Measurements from ENCODE around the gene MAD1L1. TPM values are rescaled to one million over a fixed set of nuclear protein-coding genes. Genes with fewer than 3 reads are reported as not detected.
"Not testable (repeated sequence)": the region's sequence is repeated elsewhere in the genome, so short reads cannot be mapped to it uniquely, and the experiment has no call there.

The MAD1L1 gene
- total RNA-seq, 2 experiments from 2014 or later: 58.3 to 65.3 TPM

- DNase-seq (ENCODE audit: low spot score): no peak
- peaks cover 17% of the 10 kb centered on the region for H3K4me1 ChIP-seq (ENCODE audit: insufficient read depth, low read length, poor library complexity, severe bottlenecking)
- H3K4me2 ChIP-seq (ENCODE audit: low read length): no peak overlapping the region
- H3K27ac ChIP-seq (ENCODE audit: low read depth, low read length, poor library complexity, severe bottlenecking): no peak overlapping the region
- no peaks in the 10 kb centered on the region for H3K79me2 ChIP-seq (ENCODE audit: insufficient read depth, low read depth, low read length)
- CTCF ChIA-PET (ENCODE audit: unreplicated experiment): no interaction called here
- no peaks in the 10 kb centered on the region for H3K9me3 ChIP-seq (ENCODE audit: low read length)
- POLR2A ChIA-PET: no interaction called here
- no peak overlapping the region for H2AFZ ChIP-seq (ENCODE audit: low read length)
- no peak overlapping the region for H3K4me3 ChIP-seq (ENCODE audit: low read depth, low read length, poor library complexity, severe bottlenecking)
- no TSS peak for BruUV-seq (replicated peaks)
- peaks cover 27% of the 10 kb centered on the region for H3K36me3 ChIP-seq (ENCODE audit: insufficient read depth, low read length)
- intact Hi-C loops (cut with micrococcal nuclease; ENCODE audit: unreplicated experiment): no loop called here
- H3K9me2 ChIP-seq (ENCODE audit: insufficient read depth, low read length): no peaks in the 10 kb centered on the region
- no peak for TF ChIP-seq EZH2phosphoT487 (IDR thresholded peaks at IDR 0.05; ENCODE audit: borderline replicate concordance, low read depth, low read length)
- TF ChIP-seq CTCF (conservative IDR thresholded peaks at IDR 0.05; ENCODE audit: low read length): no peak
- H4K20me1 ChIP-seq (ENCODE audit: insufficient read depth, low read length): no peaks in the 10 kb centered on the region
Measured at GRCh38 chr7:1977876-1978441, 254.8 kb downstream of the MAD1L1 start.

- POLR2A ChIA-PET: no interaction called here
- Histone ChIP-seq H3K9me3 (ENCODE audit: low read length) (no peaks in the 10 kb centered on the region), H3K36me3 (ENCODE audit: insufficient read depth, low read length) (peaks cover 27% of the 10 kb centered on the region), H3K4me2 (ENCODE audit: low read length) (no peak overlapping the region), H3K4me1 (ENCODE audit: insufficient read depth, low read length, poor library complexity, severe bottlenecking) (peaks cover 17% of the 10 kb centered on the region), H3K9me2 (ENCODE audit: insufficient read depth, low read length) (no peaks in the 10 kb centered on the region), H3K27ac (ENCODE audit: low read depth, low read length, poor library complexity, severe bottlenecking) (no peak overlapping the region), H2AFZ (ENCODE audit: low read length) (no peak overlapping the region), H4K20me1 (ENCODE audit: insufficient read depth, low read length) (no peaks in the 10 kb centered on the region), H3K4me3 (ENCODE audit: low read depth, low read length, poor library complexity, severe bottlenecking) (no peak overlapping the region), H3K79me2 (ENCODE audit: insufficient read depth, low read depth, low read length) (no peaks in the 10 kb centered on the region)
- intact Hi-C loops (cut with micrococcal nuclease; ENCODE audit: unreplicated experiment): no loop called here
- no peak for DNase-seq (ENCODE audit: low spot score)
- TF ChIP-seq CTCF (conservative IDR thresholded peaks at IDR 0.05; ENCODE audit: low read length) (no peak), EZH2phosphoT487 (IDR thresholded peaks at IDR 0.05; ENCODE audit: borderline replicate concordance, low read depth, low read length) (no peak)
- BruUV-seq (replicated peaks): no TSS peak
- CTCF ChIA-PET (ENCODE audit: unreplicated experiment): no interaction called here
Measured at GRCh38 chr7:1977059-1977875, 255.5 kb downstream of the MAD1L1 start.

GRCh38 chr7:1976521-1976920, 256.2 kb downstream of the MAD1L1 start:
- H3K36me3 ChIP-seq (ENCODE audit: insufficient read depth, low read length): peaks cover 27% of the 10 kb centered on the region
- H2AFZ ChIP-seq (ENCODE audit: low read length); intact Hi-C loops (cut with micrococcal nuclease; ENCODE audit: unreplicated experiment); BruUV-seq (replicated peaks); H3K4me3 ChIP-seq (ENCODE audit: low read depth, low read length, poor library complexity, severe bottlenecking); H3K27ac ChIP-seq (ENCODE audit: low read depth, low read length, poor library complexity, severe bottlenecking); DNase-seq (ENCODE audit: low spot score); H3K9me3 ChIP-seq (ENCODE audit: low read length); POLR2A ChIA-PET; H3K9me2 ChIP-seq (ENCODE audit: insufficient read depth, low read length); H4K20me1 ChIP-seq (ENCODE audit: insufficient read depth, low read length); H3K4me2 ChIP-seq (ENCODE audit: low read length); H3K79me2 ChIP-seq (ENCODE audit: insufficient read depth, low read depth, low read length); CTCF ChIA-PET (ENCODE audit: unreplicated experiment): not testable (repeated sequence)
- H3K4me1 ChIP-seq (ENCODE audit: insufficient read depth, low read length, poor library complexity, severe bottlenecking): peaks cover 17% of the 10 kb centered on the region

Data from OCI-LY7 (cell line).